ENCODE data around the gene TXNRD2.

Gene TXNRD2

DNA sequence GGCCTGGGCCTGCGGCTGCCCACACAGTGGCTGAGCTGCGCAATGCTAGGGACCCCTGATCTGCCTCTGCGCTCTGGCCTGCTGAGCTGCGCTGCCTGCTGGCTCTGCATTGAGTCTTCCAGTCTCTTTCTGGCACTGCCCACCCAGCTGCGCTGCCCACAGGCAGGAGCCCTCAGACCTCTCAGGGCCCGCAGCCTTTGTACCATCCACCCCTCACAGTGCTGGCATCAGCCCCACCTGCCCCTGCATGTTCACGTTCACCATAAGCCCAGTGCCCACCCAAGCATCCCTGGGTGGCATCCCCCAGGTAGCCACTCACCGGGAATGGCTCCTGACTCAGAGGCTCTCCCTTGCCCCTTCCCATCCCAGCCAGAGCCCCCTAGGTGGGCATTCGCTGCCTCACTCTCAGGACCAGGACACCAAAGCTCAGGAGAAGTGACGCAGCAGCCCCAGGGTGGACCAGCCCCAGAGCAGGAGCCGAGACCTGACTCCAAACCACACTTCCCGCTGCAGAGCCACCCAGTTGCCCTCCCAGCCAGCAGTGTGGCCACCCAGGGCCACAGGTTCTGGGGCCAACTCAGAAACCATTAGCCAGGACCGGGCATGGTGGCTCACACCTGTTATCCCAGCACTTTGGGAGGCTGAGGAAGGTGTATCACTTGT lies 21.8 kb downstream of the TXNRD2 start:
- no peaks in the 10 kb centered on the region for H3K4me1 ChIP-seq (ENCODE audit: insufficient read depth, low read length)
- H3K9me3 ChIP-seq (ENCODE audit: low read length): no peaks in the 10 kb centered on the region
- H3K9ac ChIP-seq (ENCODE audit: low read length): no peak overlapping the region
- peaks cover 33% of the 10 kb centered on the region for H3K36me3 ChIP-seq (ENCODE audit: insufficient read depth, low read length)
- H3K27me3 ChIP-seq (ENCODE audit: control insufficient read depth in 1 of 2, insufficient read depth in 2 of 2, low read length in 2 of 2): no peaks in the 10 kb centered on the region
- H3K27ac ChIP-seq (ENCODE audit: low read depth, low read length): no peak overlapping the region
- H3K4me3 ChIP-seq (ENCODE audit: low read depth in 1 of 2, low read length in 2 of 2): no peak overlapping the region

DNA sequence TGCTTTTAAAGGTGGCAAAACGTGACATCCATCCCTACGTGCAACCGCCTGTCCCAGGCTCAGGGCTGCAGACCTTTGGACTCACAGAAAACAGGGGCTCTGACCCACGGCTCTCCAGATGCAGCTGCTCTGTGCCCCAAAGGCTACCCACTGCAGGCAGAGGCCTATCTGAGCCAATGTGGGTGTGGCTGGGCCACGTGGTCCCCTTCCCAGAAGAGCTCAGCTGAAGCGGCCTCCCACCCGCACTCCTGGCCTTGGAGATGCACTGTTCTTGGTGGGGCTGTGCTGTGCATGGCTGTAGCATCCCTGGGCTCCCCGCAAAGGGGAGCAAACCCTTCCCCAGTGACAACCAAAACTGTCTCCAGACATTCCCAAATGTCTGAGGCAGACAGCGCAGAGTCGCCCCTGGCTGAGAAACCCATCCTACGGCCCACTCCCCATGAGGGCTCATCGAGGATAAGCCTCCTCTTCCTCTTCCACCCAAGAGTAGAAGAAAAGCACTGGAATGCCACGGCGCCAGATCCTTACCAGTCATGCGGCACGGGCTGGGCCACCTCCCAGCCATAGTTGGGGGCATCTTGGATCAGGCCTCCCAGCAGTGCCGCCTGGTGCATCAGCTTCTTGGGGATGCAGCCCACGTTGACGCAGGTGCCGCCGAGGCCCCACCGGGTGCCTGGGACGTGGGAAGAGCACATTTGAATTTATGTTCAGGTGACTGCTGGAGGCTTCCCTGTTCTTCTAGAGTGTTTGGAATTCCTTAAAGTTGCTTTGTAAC lies 23.1 kb downstream of the TXNRD2 start:
- Histone ChIP-seq H3K36me3 (ENCODE audit: insufficient read depth, low read length) (peaks cover 46% of the 10 kb centered on the region), H3K27ac (ENCODE audit: low read depth, low read length) (no peak overlapping the region), H3K9me3 (ENCODE audit: low read length) (no peaks in the 10 kb centered on the region), H3K4me1 (ENCODE audit: insufficient read depth, low read length) (no peaks in the 10 kb centered on the region), H3K27me3 (ENCODE audit: control insufficient read depth in 1 of 2, insufficient read depth in 2 of 2, low read length in 2 of 2) (no peaks in the 10 kb centered on the region), H3K9ac (ENCODE audit: low read length) (no peak overlapping the region), H3K4me3 (ENCODE audit: low read depth in 1 of 2, low read length in 2 of 2) (no peak overlapping the region)

DNA sequence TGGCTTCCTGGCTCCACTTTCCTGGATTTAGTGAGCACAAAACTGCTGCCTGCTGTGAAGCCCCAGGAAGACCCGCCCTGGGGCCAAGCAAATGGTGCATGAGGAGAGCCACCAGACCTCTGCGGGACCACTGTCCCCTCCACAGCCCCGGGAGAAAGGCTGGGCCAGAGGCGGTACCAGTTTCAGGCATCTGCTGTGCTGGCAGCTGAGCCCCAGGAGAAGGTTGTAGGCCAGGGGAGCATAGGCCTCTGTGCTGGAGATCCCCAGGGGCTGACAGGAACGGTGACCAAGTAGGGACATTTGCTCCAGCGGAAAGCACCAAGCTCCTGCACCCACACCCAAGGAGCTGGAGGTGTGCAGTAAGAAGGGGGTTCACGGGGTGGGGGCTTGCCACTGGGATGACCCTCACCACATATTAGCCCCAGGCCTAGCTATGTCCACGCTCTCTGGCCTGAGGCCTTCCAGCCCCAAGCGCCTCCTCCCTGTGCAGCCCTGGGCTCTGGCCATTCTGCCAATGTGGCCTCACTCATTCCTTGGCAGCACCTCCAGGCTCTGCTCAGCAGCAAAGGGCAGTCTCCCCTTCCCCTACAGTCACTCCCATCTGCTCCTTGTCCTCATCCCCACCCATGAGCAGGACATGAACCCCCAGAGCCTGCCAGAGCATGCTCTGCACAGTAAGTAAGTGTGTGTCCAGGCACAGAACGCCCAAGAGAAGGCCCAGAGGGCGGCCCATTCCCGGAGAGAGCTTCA lies 24.1 kb downstream of the TXNRD2 start:
- H3K36me3 ChIP-seq (ENCODE audit: insufficient read depth, low read length): peaks cover 51% of the 10 kb centered on the region

DNA sequence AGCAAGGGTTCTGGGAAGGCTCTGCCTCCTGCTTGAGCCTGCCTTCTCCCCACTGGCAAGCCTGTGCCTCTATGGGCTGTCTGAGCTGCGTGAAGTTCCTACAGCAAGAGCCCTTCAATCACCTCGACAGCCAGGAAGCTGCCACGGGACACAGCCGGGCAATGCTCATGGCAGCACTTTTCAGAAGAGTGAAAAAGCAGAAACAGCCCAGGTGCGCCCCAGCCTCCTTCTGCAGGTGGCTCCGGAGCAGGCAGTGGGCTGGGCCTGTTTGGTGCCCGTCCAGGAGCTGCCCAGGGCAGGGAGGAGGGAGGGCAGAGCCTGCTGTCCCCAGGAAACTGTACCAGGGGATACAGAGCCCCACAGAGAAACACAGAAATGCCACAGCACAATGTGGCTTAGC lies 24.7 kb downstream of the TXNRD2 start:
- Histone ChIP-seq H3K27me3 (ENCODE audit: control insufficient read depth in 1 of 2, insufficient read depth in 2 of 2, low read length in 2 of 2) (no peaks in the 10 kb centered on the region), H3K36me3 (ENCODE audit: insufficient read depth, low read length) (peaks cover 51% of the 10 kb centered on the region), H3K9me3 (ENCODE audit: low read length) (no peaks in the 10 kb centered on the region), H3K27ac (ENCODE audit: low read depth, low read length) (no peak overlapping the region), H3K4me1 (ENCODE audit: insufficient read depth, low read length) (no peaks in the 10 kb centered on the region), H3K4me3 (ENCODE audit: low read depth in 1 of 2, low read length in 2 of 2) (no peak overlapping the region), H3K9ac (ENCODE audit: low read length) (no peak overlapping the region)

More for the DNA sequence above, 24.1 kb downstream of the TXNRD2 start:
- no peaks in the 10 kb centered on the region for H3K4me1 ChIP-seq (ENCODE audit: insufficient read depth, low read length)
- H3K9me3 ChIP-seq (ENCODE audit: low read length): no peaks in the 10 kb centered on the region
- H3K9ac ChIP-seq (ENCODE audit: low read length): no peak overlapping the region
- no peak overlapping the region for H3K4me3 ChIP-seq (ENCODE audit: low read depth in 1 of 2, low read length in 2 of 2)
- H3K27me3 ChIP-seq (ENCODE audit: control insufficient read depth in 1 of 2, insufficient read depth in 2 of 2, low read length in 2 of 2): no peaks in the 10 kb centered on the region
- no peak overlapping the region for H3K27ac ChIP-seq (ENCODE audit: low read depth, low read length)

DNA sequence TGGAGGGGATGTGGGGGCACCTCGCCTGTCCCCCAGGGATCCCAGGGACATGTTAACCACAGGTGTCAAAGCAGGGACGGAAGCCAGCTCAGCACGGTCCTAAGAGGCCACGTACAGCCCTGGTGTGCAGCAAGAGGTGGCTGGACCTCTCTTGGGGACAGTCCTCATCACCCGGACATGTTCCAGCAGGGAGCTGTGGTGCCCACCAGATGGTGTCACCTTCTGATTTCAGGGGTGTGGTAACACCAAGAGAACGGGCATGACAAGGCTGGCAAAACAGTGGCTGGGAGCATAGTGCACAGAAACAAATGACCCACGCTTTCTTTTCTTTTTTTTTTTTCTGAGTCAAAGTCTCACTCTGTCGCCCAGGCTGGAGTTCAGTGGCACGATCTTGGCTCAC lies 25.6 kb downstream of the TXNRD2 start:
- no peaks in the 10 kb centered on the region for H3K27me3 ChIP-seq (ENCODE audit: control insufficient read depth in 1 of 2, insufficient read depth in 2 of 2, low read length in 2 of 2)
- H3K4me1 ChIP-seq (ENCODE audit: insufficient read depth, low read length): no peaks in the 10 kb centered on the region
- H3K9me3 ChIP-seq (ENCODE audit: low read length): no peaks in the 10 kb centered on the region
- H3K9ac ChIP-seq (ENCODE audit: low read length): no peak overlapping the region
- H3K36me3 ChIP-seq (ENCODE audit: insufficient read depth, low read length): peaks cover 51% of the 10 kb centered on the region
- no peak overlapping the region for H3K27ac ChIP-seq (ENCODE audit: low read depth, low read length)
- no peak overlapping the region for H3K4me3 ChIP-seq (ENCODE audit: low read depth in 1 of 2, low read length in 2 of 2)

DNA sequence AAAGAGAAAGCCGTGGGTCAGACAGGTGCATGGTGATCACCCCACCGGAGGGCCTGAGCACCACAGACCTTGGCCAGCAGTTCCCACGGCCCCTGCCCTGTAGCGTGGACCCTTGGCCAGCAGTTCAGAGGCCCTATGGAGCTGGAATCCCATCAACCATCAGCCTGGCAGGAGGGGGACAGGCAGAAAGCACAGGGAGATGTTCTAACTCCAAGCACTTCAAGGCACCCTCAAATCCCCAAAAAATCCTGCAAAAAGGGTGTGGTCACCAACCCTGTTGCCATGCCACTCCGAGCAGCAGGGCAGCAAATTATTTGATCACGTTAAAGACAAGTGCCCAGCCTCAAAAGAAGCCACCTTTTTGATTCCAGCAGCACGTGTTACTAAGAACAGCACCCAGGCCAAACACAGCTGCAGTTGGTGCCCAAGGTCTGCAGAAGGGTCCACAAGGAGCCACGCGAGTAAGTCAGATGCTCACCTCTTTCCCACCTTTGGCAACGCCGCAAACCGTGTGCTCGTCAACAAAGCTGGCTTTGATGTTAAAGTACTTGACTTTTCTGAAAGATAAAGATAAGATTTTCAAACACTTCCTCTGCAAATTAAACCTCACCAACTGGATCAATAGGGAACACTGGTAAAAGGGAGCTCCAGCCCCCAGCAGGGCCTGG lies 26.2 kb downstream of the TXNRD2 start:
- Histone ChIP-seq H3K36me3 (ENCODE audit: insufficient read depth, low read length) (peaks cover 51% of the 10 kb centered on the region), H3K9me3 (ENCODE audit: low read length) (no peaks in the 10 kb centered on the region), H3K27me3 (ENCODE audit: control insufficient read depth in 1 of 2, insufficient read depth in 2 of 2, low read length in 2 of 2) (no peaks in the 10 kb centered on the region), H3K27ac (ENCODE audit: low read depth, low read length) (no peak overlapping the region), H3K4me1 (ENCODE audit: insufficient read depth, low read length) (no peaks in the 10 kb centered on the region), H3K4me3 (ENCODE audit: low read depth in 1 of 2, low read length in 2 of 2) (no peak overlapping the region), H3K9ac (ENCODE audit: low read length) (no peak overlapping the region)

DNA sequence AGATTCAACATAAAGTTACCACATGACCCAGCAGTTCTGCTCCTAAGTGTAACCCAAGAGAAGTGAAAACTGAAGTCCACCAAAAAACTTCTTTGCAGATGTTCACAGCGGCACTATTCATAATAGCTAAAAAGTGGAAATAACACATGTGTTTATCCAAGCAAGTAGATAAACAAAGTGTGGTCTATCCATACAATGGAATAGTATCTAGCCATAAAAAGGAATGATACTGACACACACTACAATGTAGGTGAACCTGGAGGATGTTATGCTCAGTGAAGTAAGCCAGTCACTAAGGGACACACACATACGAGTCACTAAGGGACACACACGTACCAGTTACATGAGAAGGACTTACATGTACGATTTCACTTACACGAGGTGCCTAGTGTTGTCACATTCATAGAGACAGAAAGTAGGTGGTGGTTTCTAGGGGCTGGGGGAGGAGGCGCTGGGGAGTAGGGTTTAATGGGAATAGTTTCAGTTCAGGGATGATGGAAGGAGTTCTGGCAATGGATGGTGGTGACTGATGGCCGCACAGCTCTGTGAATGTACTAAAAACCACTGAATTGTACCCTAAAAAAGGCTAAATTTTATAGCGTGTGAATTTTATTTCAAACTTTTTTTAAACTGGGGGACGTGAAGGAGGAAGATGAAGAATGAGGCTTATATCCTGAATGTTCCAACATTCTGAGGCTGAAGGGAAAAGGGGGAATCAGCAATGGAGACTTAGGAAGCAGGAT lies 27.2 kb downstream of the TXNRD2 start:
- no peaks in the 10 kb centered on the region for H3K4me1 ChIP-seq (ENCODE audit: insufficient read depth, low read length)
- no peak overlapping the region for H3K9ac ChIP-seq (ENCODE audit: low read length)
- no peak overlapping the region for H3K27ac ChIP-seq (ENCODE audit: low read depth, low read length)
- H3K36me3 ChIP-seq (ENCODE audit: insufficient read depth, low read length): peaks cover 51% of the 10 kb centered on the region
- no peaks in the 10 kb centered on the region for H3K27me3 ChIP-seq (ENCODE audit: control insufficient read depth in 1 of 2, insufficient read depth in 2 of 2, low read length in 2 of 2)
- no peaks in the 10 kb centered on the region for H3K9me3 ChIP-seq (ENCODE audit: low read length)
- H3K4me3 ChIP-seq (ENCODE audit: low read depth in 1 of 2, low read length in 2 of 2): no peak overlapping the region

DNA sequence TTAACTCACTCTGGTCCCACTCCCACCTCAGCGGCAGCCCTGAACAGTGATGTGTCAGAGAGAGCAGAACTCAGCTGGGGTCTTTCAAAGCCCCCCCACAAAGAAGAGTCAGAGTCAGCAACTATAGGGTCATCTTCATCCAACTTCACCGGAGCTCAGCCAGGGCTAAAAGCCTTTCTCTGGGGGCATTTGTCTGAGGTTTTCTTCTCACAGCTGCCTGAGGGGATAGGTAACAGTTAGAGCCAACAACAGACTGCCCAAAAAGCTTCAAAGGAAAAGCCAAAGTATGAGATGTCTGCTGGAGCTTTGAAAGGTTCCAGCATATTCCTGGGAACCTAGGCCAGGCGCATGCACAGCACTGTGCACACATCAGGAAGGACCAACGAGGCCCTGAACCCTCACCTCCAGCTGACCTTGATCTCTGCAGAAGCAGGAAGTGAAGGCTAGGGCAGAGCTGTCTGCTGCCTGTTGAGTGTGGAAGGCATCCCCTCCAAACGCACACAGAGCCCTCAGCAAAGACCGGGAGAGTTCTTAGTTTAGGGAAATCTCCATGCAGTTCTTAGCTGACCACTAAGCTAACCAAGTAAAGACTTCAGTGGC lies 28.2 kb downstream of the TXNRD2 start:
- Histone ChIP-seq H3K27ac (ENCODE audit: low read depth, low read length) (no peak overlapping the region), H3K36me3 (ENCODE audit: insufficient read depth, low read length) (peaks cover 50% of the 10 kb centered on the region)

DNA sequence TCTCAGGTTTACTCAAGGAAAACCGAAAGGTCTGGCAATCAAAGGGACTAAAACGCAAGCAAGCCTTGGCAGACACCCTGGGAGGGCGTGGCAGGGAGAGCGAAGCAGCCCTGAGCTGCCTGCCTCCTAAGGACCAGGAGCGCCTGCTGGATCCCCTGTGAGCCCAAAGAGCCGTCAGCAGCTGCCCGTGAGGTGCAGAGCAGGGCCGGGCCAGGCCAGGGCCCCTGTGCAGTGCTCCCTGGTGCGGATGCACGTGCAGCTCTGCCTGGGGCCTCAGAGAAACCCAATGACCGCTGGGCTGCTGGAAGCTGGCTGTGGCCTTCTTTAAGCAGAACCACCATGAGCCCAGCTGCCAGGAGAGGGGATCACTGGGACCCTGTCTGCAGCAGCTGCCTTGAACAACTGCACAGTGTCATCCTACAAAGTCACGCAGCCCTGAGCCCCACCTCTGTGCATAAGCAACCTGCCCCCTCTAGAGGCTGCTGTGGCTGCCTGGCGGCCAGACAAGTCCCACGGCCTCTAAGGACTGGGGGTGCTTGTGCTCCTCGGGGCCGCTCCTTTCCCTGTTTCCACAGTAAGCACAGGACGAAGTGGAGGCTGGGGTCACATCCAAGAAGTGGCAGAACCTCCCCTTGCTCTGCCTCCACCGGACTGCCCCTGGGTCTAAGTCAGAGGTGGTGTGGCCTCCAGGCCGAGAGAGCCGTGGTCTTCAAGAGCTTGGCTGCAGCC lies 29.2 kb downstream of the TXNRD2 start:
- Histone ChIP-seq H3K4me1 (ENCODE audit: insufficient read depth, low read length) (no peaks in the 10 kb centered on the region), H3K4me3 (ENCODE audit: low read depth in 1 of 2, low read length in 2 of 2) (no peak overlapping the region), H3K27me3 (ENCODE audit: control insufficient read depth in 1 of 2, insufficient read depth in 2 of 2, low read length in 2 of 2) (no peaks in the 10 kb centered on the region), H3K9ac (ENCODE audit: low read length) (no peak overlapping the region), H3K9me3 (ENCODE audit: low read length) (no peaks in the 10 kb centered on the region), H3K27ac (ENCODE audit: low read depth, low read length) (no peak overlapping the region), H3K36me3 (ENCODE audit: insufficient read depth, low read length) (peaks cover 44% of the 10 kb centered on the region)

More for the DNA sequence above, 28.2 kb downstream of the TXNRD2 start:
- Histone ChIP-seq H3K4me3 (ENCODE audit: low read depth in 1 of 2, low read length in 2 of 2) (no peak overlapping the region), H3K9ac (ENCODE audit: low read length) (no peak overlapping the region), H3K9me3 (ENCODE audit: low read length) (no peaks in the 10 kb centered on the region), H3K4me1 (ENCODE audit: insufficient read depth, low read length) (no peaks in the 10 kb centered on the region), H3K27me3 (ENCODE audit: control insufficient read depth in 1 of 2, insufficient read depth in 2 of 2, low read length in 2 of 2) (no peaks in the 10 kb centered on the region)

Measured in muscle layer of colon (tissue), 2 donors.